A549 (cell line): ENCODE results near the gene SLC10A3. TPM values are rescaled to one million over a fixed set of nuclear protein-coding genes. Genes with fewer than 3 reads are reported as not detected.

Experiments used
- ATAC-seq, 2 experiments: fragments of 200-7000 bp in 1 of 2; fragments of >200 bp in 1 of 2; cut with Nextera tagmentation in 1 of 2; cut with Tn5 transposase in 1 of 2; 3 replicates each; pipeline versions ENCODE4 v1.8.0 to v1.9.1; 2018 to 2020; ENCODE audit warnings: mild to moderate bottlenecking in 1 of 2, moderate library complexity in 1 of 2
- CTCF ChIA-PET: fragments of 300-600 bp; sonication (Branson Sonifier 250); formaldehyde crosslinking; extraction: SDS; loops from one replicate; lab custom pipeline; 2021; ENCODE audit warnings: antibody characterized with exemption, inconsistent platforms; lab: Yijun Ruan, JAX
- POLR2A ChIA-PET: fragments of 350-600 bp; formaldehyde crosslinking; extraction: SDS; loops from one replicate; lab custom pipeline; 2021; ENCODE audit warnings: antibody characterized with exemption, inconsistent platforms; lab: Yijun Ruan, JAX
- DNase-seq, 2 experiments: peaks; one replicate each; pipeline versions ENCODE4 v3.0.0 to v3.0.0-alpha.2; 2011 to 2016; ENCODE audit warnings: low read depth in 1 of 2, low spot score in 1 of 2
- FAIRE-seq: peaks from 2 replicates; lab custom pipeline; 2011; peaks lifted over from hg19 to GRCh38; lab: Jason Lieb, UNC
- H3K27ac ChIP-seq, 2 experiments: fragments of >200 bp; sonication (Bioruptor Twin); formaldehyde crosslinking; 3 replicates each; pipeline ENCODE4 v1.5.1; 2016 to 2017
- H3K4me1 ChIP-seq: fragments of >200 bp; sonication (Bioruptor Twin); formaldehyde crosslinking; 3 replicates; pipeline ENCODE4 v1.6.1; 2016
- H3K4me2 ChIP-seq: fragments of >200 bp; sonication (Bioruptor Twin); formaldehyde crosslinking; 3 replicates; pipeline ENCODE4 v1.6.1; 2016
- H3K4me3 ChIP-seq: fragments of >200 bp; sonication (Bioruptor Twin); formaldehyde crosslinking; 3 replicates; pipeline ENCODE4 v1.5.1; 2016
- H3K9me3 ChIP-seq: fragments of >200 bp; sonication (Bioruptor Twin); formaldehyde crosslinking; 3 replicates; pipeline ENCODE4 v1.6.1; 2016
- CBX2 ChIP-seq: fragments of 200-600 bp; sonication (generic); IDR thresholded peaks from 2 replicates; pipeline ENCODE4 v1.6.1; 2016; ENCODE audit warnings: low read depth, mild to moderate bottlenecking, borderline replicate concordance
- GATA3 ChIP-seq: IDR thresholded peaks from 2 replicates; pipeline ENCODE4 v1.6.1; 2012; ENCODE audit warnings: borderline replicate concordance
- HOXA7 ChIP-seq: fragments of 250-450 bp; sonication (Bioruptor Pico); IDR thresholded peaks from 2 replicates; pipeline ENCODE4 v1.5.0; 2020; ENCODE audit warnings: mild to moderate bottlenecking, moderate library complexity
- HOXB5 ChIP-seq: fragments of 250-450 bp; sonication (Bioruptor Pico); IDR thresholded peaks from 2 replicates; pipeline ENCODE4 v1.5.0; 2020; ENCODE audit warnings: mild to moderate bottlenecking, moderate library complexity
- JUN ChIP-seq, 2 experiments: fragments of >200 bp; sonication (Bioruptor Twin); formaldehyde crosslinking; IDR thresholded peaks; 2 replicates in 1 of 2; 3 replicates in 1 of 2; pipeline ENCODE4 v1.6.1; 2016 to 2017
- JUNB ChIP-seq: fragments of >200 bp; sonication (Bioruptor Twin); formaldehyde crosslinking; IDR thresholded peaks from 2 replicates; pipeline ENCODE4 v1.6.1; 2016
- KDM1A ChIP-seq: fragments of 200-600 bp; sonication (generic); IDR thresholded peaks from 2 replicates; pipeline ENCODE4 v1.6.1; 2016; ENCODE audit warnings: low read depth, mild to moderate bottlenecking
- NPAS2 ChIP-seq: fragments of 250-450 bp; sonication (Bioruptor Pico); IDR thresholded peaks from 2 replicates; pipeline ENCODE4 v1.8.0; 2022; ENCODE audit warnings: mild to moderate bottlenecking, moderate library complexity, borderline replicate concordance
- PHF8 ChIP-seq: fragments of 200-600 bp; sonication (generic); IDR thresholded peaks from 2 replicates; pipeline ENCODE4 v1.6.1; 2016; ENCODE audit warnings: low read depth, mild to moderate bottlenecking, antibody characterized with exemption, moderate library complexity, borderline replicate concordance
- POLR2AphosphoS2 ChIP-seq: conservative IDR thresholded peaks from 2 replicates; pipeline ENCODE4 v1.6.1; 2012; ENCODE audit warnings: low read length, improper control_type of control experiment, inconsistent platforms
- RARB ChIP-seq: fragments of 250-450 bp; sonication (Bioruptor Pico); IDR thresholded peaks from 2 replicates; pipeline ENCODE4 v1.8.0; 2021; ENCODE audit warnings: mild to moderate bottlenecking, moderate library complexity
- RCOR1 ChIP-seq: fragments of 150-350 bp; IDR thresholded peaks from 2 replicates; pipeline ENCODE4 v1.6.1; 2014; ENCODE audit warnings: antibody characterized with exemption, low read length, low read depth
- RFX5 ChIP-seq: fragments of 450-650 bp; IDR thresholded peaks from 2 replicates; pipeline ENCODE4 v1.7.1; 2014; ENCODE audit warnings: antibody characterized with exemption, mild to moderate bottlenecking, moderate library complexity
- RNF2 ChIP-seq: fragments of 200-600 bp; sonication (generic); IDR thresholded peaks from 2 replicates; pipeline ENCODE4 v1.6.1; 2016; ENCODE audit warnings: low read depth, mild to moderate bottlenecking, antibody characterized with exemption, moderate library complexity, borderline replicate concordance
- SREBF2 ChIP-seq: fragments of 450-650 bp; IDR thresholded peaks from 2 replicates; pipeline ENCODE4 v1.6.1; 2014; ENCODE audit warnings: mild to moderate bottlenecking, moderate library complexity
- TP53 ChIP-seq: fragments of 250-450 bp; sonication (Bioruptor Pico); IDR thresholded peaks from 2 replicates; pipeline ENCODE4 v1.5.0; 2021; ENCODE audit warnings: mild to moderate bottlenecking, moderate library complexity
- ZFP36 ChIP-seq: fragments of 450-650 bp; IDR thresholded peaks from 2 replicates; pipeline ENCODE4 v1.6.1; 2014; ENCODE audit warnings: borderline replicate concordance; ENCODE audit not compliant: partially characterized antibody
- ZNF302 ChIP-seq: fragments of 250-450 bp; sonication (Bioruptor Pico); IDR thresholded peaks from 2 replicates; pipeline ENCODE4 v1.9.0; 2021; ENCODE audit warnings: inconsistent platforms, mild to moderate bottlenecking, moderate library complexity
- WGBS: methylation state at CpG from one replicate; pipeline ENCODE4 v1.1.6; 2017; ENCODE audit errors: missing lambda C conversion rate; 5-methylcytosine and 5-hydroxymethylcytosine counted together
- polyA plus RNA-seq, 4 experiments: library from polyadenylated mRNA; depleted of rRNA in 3 of 4; stranded (reverse); fragments of >200 nt; fragmentation: RNase III in 1 of 4; extraction: RNeasy Plus Mini Kit Qiagen cat#74134 plus additional on column Dnase treatment in 1 of 4; gene quantifications; 2 replicates in 3 of 4; 3 replicates in 1 of 4; pipeline ENCODE4 v1.2.3, GENCODE V29; 2011 to 2017
- TF ChIP-seq, protein P1 (sequence below): fragments of >200 bp; sonication (Bioruptor Twin); formaldehyde crosslinking; IDR thresholded peaks from 2 replicates; pipeline ENCODE4 v1.6.1; 2016
- TF ChIP-seq, protein P2 (sequence below): IDR thresholded peaks from 2 replicates; pipeline ENCODE4 v1.6.1; 2012
- TF ChIP-seq, protein P3 (sequence below): fragments of 450-650 bp; IDR thresholded peaks from 2 replicates; pipeline ENCODE4 v1.6.1; 2014; ENCODE audit warnings: antibody characterized with exemption
- TF ChIP-seq, protein P4 (sequence below): IDR thresholded peaks from 2 replicates; pipeline ENCODE4 v1.6.1; 2012; ENCODE audit warnings: low read depth, borderline replicate concordance

SLC10A3 gene
- polyA plus RNA-seq, 2 of the 4 experiments (the other 2 are of a cell fraction): 9.0 to 21.7 TPM

DNA sequence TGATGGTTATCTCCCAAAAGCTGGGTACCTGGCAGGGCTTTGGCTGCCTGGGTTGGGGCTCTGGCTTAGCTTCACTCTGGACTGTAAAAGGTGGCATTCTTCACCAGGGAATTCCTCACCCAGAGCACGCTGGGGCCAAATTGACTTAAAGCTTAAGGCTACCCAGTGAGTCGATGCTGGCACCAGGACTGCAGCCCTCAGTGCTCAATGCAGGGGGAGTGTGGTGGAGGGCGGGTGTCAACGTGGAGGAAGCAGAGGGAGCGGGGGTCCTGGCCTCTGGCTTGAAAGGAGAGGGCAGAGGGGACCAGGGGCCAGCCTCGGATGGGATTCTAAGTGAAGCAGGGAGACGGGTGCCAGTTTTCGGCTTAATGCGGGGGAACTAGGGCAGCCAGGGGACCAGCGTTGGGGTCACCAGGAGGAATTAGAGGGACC lies 46.9 kb downstream of the SLC10A3 start:
- Histone ChIP-seq H3K4me3 (peak overlapping the region; percentile 99), H3K9me3 (no peaks in the 10 kb centered on the region), H3K27ac (peak overlapping the region; percentile 92 to 96), H3K4me2 (peak overlapping the region; percentile 99), H3K4me1 (peaks cover 15% of the 10 kb centered on the region)
- ATAC-seq (peak; percentile 48 to 54), DNase-seq (no peak), FAIRE-seq (no peak)
- WGBS: 36% methylated on average over 10 of the region's 10 CpGs
- no peak for TF ChIP-seq JUNB
- no peak for TF ChIP-seq CBX2
- TF ChIP-seq, protein P1, sequence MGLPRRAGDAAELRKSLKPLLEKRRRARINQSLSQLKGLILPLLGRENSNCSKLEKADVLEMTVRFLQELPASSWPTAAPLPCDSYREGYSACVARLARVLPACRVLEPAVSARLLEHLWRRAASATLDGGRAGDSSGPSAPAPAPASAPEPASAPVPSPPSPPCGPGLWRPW: no peak
- TF ChIP-seq ZFP36: no peak
- no peak for TF ChIP-seq NPAS2 (CRISPR knock-in tag)
- TF ChIP-seq KDM1A: no peak
- TF ChIP-seq TP53 (CRISPR knock-in tag): no peak
- no peak for TF ChIP-seq SREBF2
- TF ChIP-seq RNF2: no peak
- TF ChIP-seq HOXB5 (CRISPR knock-in tag): no peak
- no peak for TF ChIP-seq PHF8
- no peak for TF ChIP-seq RFX5
- no peak; a peak in 1 of 5 replicates for TF ChIP-seq JUN (IDR thresholded peaks at IDR 0.05)
- ChIA-PET POLR2A (interaction anchor here (0.7 kb wide), 1 partner anchor 9 kb away, joined by 3 read pairs; no protein-coding TSS in a partner anchor), CTCF (no interaction called here)

DNA sequence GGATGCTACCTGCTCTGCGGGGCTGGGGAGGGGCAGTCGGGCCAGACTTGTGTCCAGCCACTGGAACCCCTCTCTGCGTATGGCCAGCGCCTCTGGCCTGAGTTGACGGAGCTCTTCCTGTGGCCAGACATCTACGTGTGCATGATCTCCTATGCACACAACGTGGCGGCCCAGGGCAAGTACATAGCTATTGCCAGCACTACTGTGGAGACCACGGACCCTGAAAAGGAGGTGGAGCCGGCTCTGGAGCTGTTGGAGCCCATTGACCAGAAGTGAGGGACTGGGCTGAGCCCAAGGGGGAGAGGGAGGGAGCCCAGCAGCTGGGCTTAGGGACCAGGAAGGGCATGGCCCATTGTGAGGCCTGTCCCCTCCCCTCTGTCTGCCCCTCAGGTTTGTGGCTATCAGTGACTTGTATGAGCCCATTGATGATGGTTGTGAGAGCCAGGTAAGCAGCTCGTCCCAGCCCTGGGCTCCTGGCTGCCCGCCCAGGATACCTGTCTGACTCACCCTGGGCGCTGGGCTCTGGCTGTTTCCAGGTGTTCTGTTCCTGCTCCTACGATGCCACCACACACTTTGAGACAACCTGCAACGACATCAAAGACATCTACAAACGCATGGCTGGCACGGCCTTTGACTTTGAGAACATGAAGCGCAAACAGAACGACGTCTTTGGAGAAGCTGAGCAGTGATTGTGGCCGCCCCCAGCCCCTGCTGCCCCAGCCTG lies 48.3 kb downstream of the SLC10A3 start:
- no peak overlapping the region for H3K4me3 ChIP-seq
- TF ChIP-seq GATA3 (no peak), PHF8 (no peak), RARB (CRISPR knock-in tag) (no peak), RCOR1 (no peak), POLR2AphosphoS2 (no peak), HOXA7 (CRISPR knock-in tag) (no peak), ZNF302 (CRISPR knock-in tag) (no peak), JUNB (no peak), TP53 (CRISPR knock-in tag) (no peak)
- TF ChIP-seq, protein P2, sequence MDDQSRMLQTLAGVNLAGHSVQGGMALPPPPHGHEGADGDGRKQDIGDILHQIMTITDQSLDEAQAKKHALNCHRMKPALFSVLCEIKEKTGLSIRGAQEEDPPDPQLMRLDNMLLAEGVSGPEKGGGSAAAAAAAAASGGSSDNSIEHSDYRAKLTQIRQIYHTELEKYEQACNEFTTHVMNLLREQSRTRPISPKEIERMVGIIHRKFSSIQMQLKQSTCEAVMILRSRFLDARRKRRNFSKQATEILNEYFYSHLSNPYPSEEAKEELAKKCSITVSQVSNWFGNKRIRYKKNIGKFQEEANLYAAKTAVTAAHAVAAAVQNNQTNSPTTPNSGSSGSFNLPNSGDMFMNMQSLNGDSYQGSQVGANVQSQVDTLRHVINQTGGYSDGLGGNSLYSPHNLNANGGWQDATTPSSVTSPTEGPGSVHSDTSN: no peak
- TF ChIP-seq, protein P3, sequence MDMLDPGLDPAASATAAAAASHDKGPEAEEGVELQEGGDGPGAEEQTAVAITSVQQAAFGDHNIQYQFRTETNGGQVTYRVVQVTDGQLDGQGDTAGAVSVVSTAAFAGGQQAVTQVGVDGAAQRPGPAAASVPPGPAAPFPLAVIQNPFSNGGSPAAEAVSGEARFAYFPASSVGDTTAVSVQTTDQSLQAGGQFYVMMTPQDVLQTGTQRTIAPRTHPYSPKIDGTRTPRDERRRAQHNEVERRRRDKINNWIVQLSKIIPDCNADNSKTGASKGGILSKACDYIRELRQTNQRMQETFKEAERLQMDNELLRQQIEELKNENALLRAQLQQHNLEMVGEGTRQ: no peak
- TF ChIP-seq, protein P4, sequence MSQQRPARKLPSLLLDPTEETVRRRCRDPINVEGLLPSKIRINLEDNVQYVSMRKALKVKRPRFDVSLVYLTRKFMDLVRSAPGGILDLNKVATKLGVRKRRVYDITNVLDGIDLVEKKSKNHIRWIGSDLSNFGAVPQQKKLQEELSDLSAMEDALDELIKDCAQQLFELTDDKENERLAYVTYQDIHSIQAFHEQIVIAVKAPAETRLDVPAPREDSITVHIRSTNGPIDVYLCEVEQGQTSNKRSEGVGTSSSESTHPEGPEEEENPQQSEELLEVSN: no peak
- FAIRE-seq (no peak), DNase-seq (no peak), ATAC-seq (no peak)
- ChIA-PET CTCF (interaction anchor here (1.1 to 1.2 kb wide), 2 partner anchors 13 to 14 kb away, joined by 3 read pairs; partner anchors contain the start of gene ATP6AP1), POLR2A (no interaction called here)
- peaks cover 21% of the 10 kb centered on the region for H3K4me1 ChIP-seq
- no peak overlapping the region for H3K27ac ChIP-seq
- WGBS: 84% methylated on average over 14 of the region's 21 CpGs
- H3K4me2 ChIP-seq: no peak overlapping the region
- no peaks in the 10 kb centered on the region for H3K9me3 ChIP-seq
